Endothelial cell of umbilical vein (primary cell): Measurements from ENCODE around the gene TEKT5. TPM values are rescaled to one million over a fixed set of nuclear protein-coding genes. Genes with fewer than 3 reads are reported as not detected.

Experiments
- BruUV-seq: library from RNA; stranded (reverse); fragments of 400-500 nt; replicated peaks from 2 replicates; lab custom pipeline; 2021; lab: Mats Ljungman, UMichigan
- CTCF ChIA-PET: fragments of 300-600, 350-600 bp; sonication (Branson Sonifier 250); formaldehyde crosslinking; loops from one replicate; lab custom pipeline; 2021; ENCODE audit warnings: antibody characterized with exemption, inconsistent platforms; lab: Charles Lee
- POLR2A ChIA-PET: fragments of 300-600, 350-600 bp; sonication (Branson Sonifier 250); formaldehyde crosslinking; loops from one replicate; lab custom pipeline; 2021; ENCODE audit warnings: antibody characterized with exemption, inconsistent platforms; lab: Charles Lee
- DNase-seq: peaks from one replicate; pipeline ENCODE4 v3.0.0-alpha.2; 2011; ENCODE audit warnings: low read depth, low spot score
- FAIRE-seq: peaks from 2 replicates; lab custom pipeline; 2011; peaks lifted over from hg19 to GRCh38; lab: Jason Lieb, UNC
- H2AFZ ChIP-seq: 2 replicates; pipeline ENCODE4 v1.6.0; 2012; ENCODE audit warnings: low read depth, low read length, control low read depth, inconsistent platforms
- H3K27ac ChIP-seq: 2 replicates; pipeline ENCODE4 v1.5.1; 2011; ENCODE audit warnings: low read depth, mild to moderate bottlenecking, control low read depth, low read length, moderate library complexity; ENCODE audit not compliant: insufficient read depth
- H3K27me3 ChIP-seq, 2 experiments: 2 replicates each; pipeline versions ENCODE4 v1.6.0 to v1.6.1; 2011; ENCODE audit warnings: low read length in 2 of 2, mixed read lengths in 1 of 2; ENCODE audit not compliant: control insufficient read depth in 2 of 2, insufficient read depth in 2 of 2
- H3K36me3 ChIP-seq, 2 experiments: 2 replicates in 1 of 2; 3 replicates in 1 of 2; pipeline ENCODE4 v1.5.1; 2011; ENCODE audit warnings: low read length in 2 of 2, mild to moderate bottlenecking in 1 of 2, moderate library complexity in 1 of 2; ENCODE audit not compliant: control insufficient read depth in 2 of 2, insufficient read depth in 2 of 2; ENCODE audit errors: extremely low read depth in 1 of 2
- H3K4me1 ChIP-seq: 3 replicates; pipeline ENCODE4 v1.5.1; 2011; ENCODE audit warnings: mild to moderate bottlenecking, low read length; ENCODE audit not compliant: control insufficient read depth, insufficient read depth; ENCODE audit errors: extremely low read depth
- H3K4me2 ChIP-seq: 2 replicates; pipeline ENCODE4 v1.6.1; 2011; ENCODE audit warnings: low read length, control low read depth, mixed read lengths; ENCODE audit not compliant: insufficient read depth
- H3K4me3 ChIP-seq, 3 experiments: fragments of 200-600 bp in 1 of 3; sonication (generic), shearing (Covaris generic) in 1 of 3; replicated peaks in 1 of 3; 2 replicates each; pipeline ENCODE4 v1.5.1; 2011 to 2016; ENCODE audit warnings: control low read depth in 3 of 3, low read length in 3 of 3, mild to moderate bottlenecking in 2 of 3, inconsistent platforms in 1 of 3, low read depth in 1 of 3, moderate library complexity in 1 of 3; ENCODE audit not compliant: insufficient read depth in 1 of 3
- H3K79me2 ChIP-seq: 2 replicates; pipeline ENCODE4 v1.6.0; 2012; ENCODE audit warnings: low read length, inconsistent platforms; ENCODE audit not compliant: control insufficient read depth, insufficient read depth
- H3K9ac ChIP-seq: replicated peaks from 2 replicates; pipeline ENCODE3; 2011; ENCODE audit warnings: low read length, control low read depth; ENCODE audit not compliant: insufficient read depth; ENCODE audit errors: extremely low read depth
- H3K9me1 ChIP-seq: replicated peaks from 3 replicates; pipeline ENCODE4 v1.6.0; 2011; ENCODE audit warnings: mild to moderate bottlenecking, low read length; ENCODE audit not compliant: control insufficient read depth, insufficient read depth; ENCODE audit errors: extremely low read depth
- H3K9me3 ChIP-seq: replicated peaks from 2 replicates; pipeline ENCODE4 v1.5.1; 2012; ENCODE audit warnings: low read length, inconsistent platforms; ENCODE audit not compliant: control insufficient read depth, insufficient read depth
- H4K20me1 ChIP-seq: replicated peaks from 2 replicates; pipeline ENCODE3; 2011; ENCODE audit warnings: mild to moderate bottlenecking, low read length; ENCODE audit not compliant: control insufficient read depth, insufficient read depth; ENCODE audit errors: extremely low read depth
- CTCF ChIP-seq, 2 donors: IDR thresholded peaks; 1 replicate in 1 of 2; 2 replicates in 1 of 2; pipeline ENCODE4 v1.5.1; 2011; ENCODE audit warnings: low read length in 2 of 2, mild to moderate bottlenecking in 2 of 2, moderate library complexity in 2 of 2, control low read depth in 1 of 2, inconsistent platforms in 1 of 2, low read depth in 1 of 2; ENCODE audit not compliant: insufficient read depth in 1 of 2; ENCODE audit errors: extremely low read depth in 1 of 2
- EZH2 ChIP-seq: IDR thresholded peaks from 2 replicates; pipeline ENCODE4 v1.6.1; 2012; ENCODE audit warnings: borderline replicate concordance, low read depth, mild to moderate bottlenecking, moderate library complexity, low read length, inconsistent platforms; ENCODE audit not compliant: severe bottlenecking
- FOS ChIP-seq: IDR thresholded peaks from 2 replicates; pipeline ENCODE4 v1.6.1; 2011; ENCODE audit warnings: mild to moderate bottlenecking, low read length, moderate library complexity, borderline replicate concordance; ENCODE audit not compliant: insufficient read depth
- GATA2 ChIP-seq: IDR thresholded peaks from 2 replicates; pipeline ENCODE4 v1.7.0; 2011; ENCODE audit warnings: low read depth, mild to moderate bottlenecking, moderate library complexity, mixed read lengths, low read length; ENCODE audit not compliant: insufficient read length, insufficient read depth
- JUN ChIP-seq: IDR thresholded peaks from 2 replicates; pipeline ENCODE4 v1.6.1; 2011; ENCODE audit warnings: borderline replicate concordance, low read depth; ENCODE audit not compliant: insufficient read length, insufficient read depth
- MAX ChIP-seq: IDR thresholded peaks from 2 replicates; pipeline ENCODE4 v1.6.1; 2011; ENCODE audit not compliant: insufficient read depth, insufficient read length
- MYC ChIP-seq: IDR thresholded peaks from one replicate; pipeline ENCODE4 v1.6.1; 2011; ENCODE audit warnings: mild to moderate bottlenecking, low read depth, low read length
- POLR2A ChIP-seq: IDR thresholded peaks from 2 replicates; pipeline ENCODE4 v1.6.1; 2012; ENCODE audit warnings: low read depth, mild to moderate bottlenecking, control low read depth, low read length
- POLR2AphosphoS5 ChIP-seq: IDR thresholded peaks from 2 replicates; pipeline ENCODE4 v1.6.1; 2012; ENCODE audit warnings: low read depth, mild to moderate bottlenecking, control low read depth, low read length, moderate library complexity; ENCODE audit not compliant: insufficient read depth
- dilution Hi-C: fragments of 300-500 bp; cut with MboI; formaldehyde crosslinking; loops from one replicate; pipeline ENCODE4 v1.15.0; 2019; ENCODE audit warnings: low sequenced_read_pairs; ENCODE audit not compliant: extremely low pct_ligation_motif_present
- intact Hi-C: fragments of 100-400 bp; cut with micrococcal nuclease; formaldehyde crosslinking; loops from one replicate; pipeline ENCODE4 v1.10.0; 2022
- polyA plus RNA-seq, 4 experiments: library from polyadenylated mRNA; depleted of rRNA in 3 of 4; stranded (reverse) in 3 of 4; unstranded in 1 of 4; fragments of >200 nt; gene quantifications; 2 replicates each; pipeline versions ENCODE4 v1.2.1 to v1.2.3, GENCODE V29; 2011 to 2012; ENCODE audit warnings: missing spikeins in 1 of 4
- total RNA-seq: library from RNA; stranded (reverse); gene quantifications from 2 replicates; pipeline ENCODE4 v1.2.3, GENCODE V29; 2021

TEKT5 gene
- total and polyA plus RNA-seq, 2 donors (not counting 3 experiments of a cell fraction or from before 2014, with no cell fraction given): not detected

GRCh38 chr16:10618710-10619209 lies 76.0 kb downstream of the TEKT5 start:
- peaks cover 0 to 3% of the 10 kb centered on the region in 2 experiments for H3K27me3 ChIP-seq
- BruUV-seq: no TSS peak
- no peaks in the 10 kb centered on the region for H3K9me3 ChIP-seq
- DNase-seq: no peak
- H3K79me2 ChIP-seq: no peaks in the 10 kb centered on the region
- dilution Hi-C loops: no loop called here
- intact Hi-C loops: no loop called here
- H4K20me1 ChIP-seq: no peaks in the 10 kb centered on the region
- CTCF ChIA-PET: no interaction called here
- H3K4me2 ChIP-seq: no peak overlapping the region
- no peak overlapping the region for H3K4me3 ChIP-seq
- H3K9me1 ChIP-seq: no peaks in the 10 kb centered on the region
- H3K36me3 ChIP-seq: no peaks in the 10 kb centered on the region
- H3K9ac ChIP-seq: no peak overlapping the region
- H2AFZ ChIP-seq: no peak overlapping the region
- H3K4me1 ChIP-seq: no peaks in the 10 kb centered on the region
- no peak overlapping the region for H3K27ac ChIP-seq
- no peak for FAIRE-seq
- POLR2A ChIA-PET: no interaction called here
- no peak for TF ChIP-seq POLR2A
- no peak for TF ChIP-seq JUN
- no peak for TF ChIP-seq MAX
- TF ChIP-seq MYC: no peak
- no peak for TF ChIP-seq POLR2AphosphoS5
- TF ChIP-seq GATA2: no peak
- no peak for TF ChIP-seq EZH2
- TF ChIP-seq FOS: no peak
- no peak for TF ChIP-seq CTCF (IDR thresholded peaks at IDR 0.05; ENCODE audit: extremely low read depth in 1 of 2, insufficient read depth in 1 of 2, low read depth in 1 of 2, low read length in 2 of 2)
